Airway epithelial cell (primary cell): ENCODE measurements around the gene TMEM51. TPM values are rescaled to one million over a fixed set of nuclear protein-coding genes. Genes with fewer than 3 reads are reported as not detected.

Experiments used
- total RNA-seq: library from RNA; depleted of rRNA; stranded (reverse); fragments of >200 nt; gene quantifications from 2 replicates; pipeline ENCODE4 v1.2.3, GENCODE V29; 2015

Gene TMEM51, protein sequence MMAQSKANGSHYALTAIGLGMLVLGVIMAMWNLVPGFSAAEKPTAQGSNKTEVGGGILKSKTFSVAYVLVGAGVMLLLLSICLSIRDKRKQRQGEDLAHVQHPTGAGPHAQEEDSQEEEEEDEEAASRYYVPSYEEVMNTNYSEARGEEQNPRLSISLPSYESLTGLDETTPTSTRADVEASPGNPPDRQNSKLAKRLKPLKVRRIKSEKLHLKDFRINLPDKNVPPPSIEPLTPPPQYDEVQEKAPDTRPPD
- total RNA-seq: 21.3 and 24.9 TPM in 2 replicates

DNA sequence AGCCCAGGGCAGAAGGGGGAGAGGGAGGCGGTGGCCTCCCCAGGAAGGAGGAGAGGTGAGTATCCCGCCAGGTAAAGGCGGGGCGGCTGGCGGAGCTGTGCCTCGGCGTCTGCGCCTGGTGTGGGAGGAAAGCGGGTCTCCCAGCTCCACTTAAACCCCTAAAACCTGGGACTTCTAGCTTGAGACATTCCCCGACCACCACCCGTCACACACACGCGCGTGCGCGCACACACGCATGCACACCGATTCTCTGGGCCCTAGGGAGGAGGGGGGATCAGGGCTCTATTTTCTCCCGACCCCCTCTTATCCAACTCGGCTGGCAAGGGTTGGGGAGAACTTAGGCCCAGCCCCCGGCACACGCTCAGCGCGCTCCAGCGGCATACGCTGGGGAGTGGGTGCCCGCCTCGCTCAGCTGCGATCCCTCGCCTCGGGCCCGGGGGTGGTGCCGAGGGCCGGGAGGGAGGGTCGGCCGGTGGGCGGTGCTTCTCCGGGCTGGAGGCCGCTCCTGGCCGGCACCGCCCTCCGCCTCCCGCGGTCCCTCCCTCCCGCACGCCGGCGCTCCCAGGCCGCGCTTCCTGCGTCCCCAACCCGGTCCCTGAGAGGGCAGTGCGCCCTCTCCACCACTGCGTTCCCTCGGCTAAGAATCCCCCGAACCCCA lies at the start of gene TMEM51:
Gene TMEM51 (plus strand): TSS at position 564 of the 658 bp plus-strand sequence. CDS start 61,341 bp downstream, outside the sequence.

DNA sequence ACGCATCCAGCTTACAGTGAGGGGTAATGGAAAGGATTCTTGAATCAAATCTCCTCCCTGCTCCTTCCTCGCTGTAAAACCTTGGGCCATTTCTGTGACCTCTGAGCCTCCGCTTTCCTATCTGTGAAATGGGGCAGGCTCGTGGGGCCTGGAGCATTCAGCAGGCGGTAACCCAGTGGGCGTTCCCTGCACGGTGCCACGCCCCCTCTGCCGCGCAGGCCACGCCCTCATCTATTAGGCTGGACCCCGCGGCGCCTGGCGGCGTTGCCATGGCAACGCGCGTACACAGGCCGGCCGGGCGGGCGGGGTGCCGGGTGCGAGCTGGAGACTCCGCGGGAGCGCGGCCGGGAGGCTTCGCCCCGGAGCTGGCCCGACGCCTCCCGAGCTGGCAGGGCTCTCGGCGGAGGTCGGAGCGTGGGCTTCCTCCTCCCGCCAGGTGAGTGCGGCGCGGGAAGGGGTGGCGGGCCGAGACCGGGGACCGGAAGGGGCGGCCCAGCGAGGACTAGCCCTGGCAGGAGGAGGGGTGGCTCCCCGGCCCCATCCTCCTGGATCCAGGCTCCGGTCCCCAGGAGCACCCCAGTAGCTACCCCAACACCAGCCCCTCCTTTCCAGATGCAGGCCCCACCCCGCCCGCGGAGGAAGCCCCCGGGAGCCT lies 93.5 kb downstream of the TMEM51 start, which contains the start of gene FHAD1:
Gene FHAD1 (plus strand): TSS at position 264 of the 655 bp plus-strand sequence. CDS start 4,562 bp downstream, outside the sequence.

Other genes with a start within 250 kb of the TMEM51 start
- gene FHAD1, start 93.5 kb downstream of the TMEM51 start, total RNA-seq: under 0.01 TPM in 1 of 2 replicates, not detected in the other